DOHH2 (cell line): Measurements from ENCODE around the gene CCL5.

ENCODE experiments used
- EZH2phosphoT487 ChIP-seq: fragments of 200-600 bp; sonication (generic); IDR thresholded peaks from 2 replicates; pipeline ENCODE4 v1.6.1; 2017; ENCODE audit warnings: borderline replicate concordance, mild to moderate bottlenecking, antibody characterized with exemption, low read length, moderate library complexity, mixed read lengths
- TF ChIP-seq, protein P1 (sequence below): fragments of 200-600 bp; sonication (generic); IDR thresholded peaks from one replicate; pipeline ENCODE4 v1.5.1; 2014; ENCODE audit warnings: antibody characterized with exemption, mild to moderate bottlenecking, low read depth, low read length; ENCODE audit not compliant: poor library complexity, severe bottlenecking

- TF ChIP-seq, protein P1, sequence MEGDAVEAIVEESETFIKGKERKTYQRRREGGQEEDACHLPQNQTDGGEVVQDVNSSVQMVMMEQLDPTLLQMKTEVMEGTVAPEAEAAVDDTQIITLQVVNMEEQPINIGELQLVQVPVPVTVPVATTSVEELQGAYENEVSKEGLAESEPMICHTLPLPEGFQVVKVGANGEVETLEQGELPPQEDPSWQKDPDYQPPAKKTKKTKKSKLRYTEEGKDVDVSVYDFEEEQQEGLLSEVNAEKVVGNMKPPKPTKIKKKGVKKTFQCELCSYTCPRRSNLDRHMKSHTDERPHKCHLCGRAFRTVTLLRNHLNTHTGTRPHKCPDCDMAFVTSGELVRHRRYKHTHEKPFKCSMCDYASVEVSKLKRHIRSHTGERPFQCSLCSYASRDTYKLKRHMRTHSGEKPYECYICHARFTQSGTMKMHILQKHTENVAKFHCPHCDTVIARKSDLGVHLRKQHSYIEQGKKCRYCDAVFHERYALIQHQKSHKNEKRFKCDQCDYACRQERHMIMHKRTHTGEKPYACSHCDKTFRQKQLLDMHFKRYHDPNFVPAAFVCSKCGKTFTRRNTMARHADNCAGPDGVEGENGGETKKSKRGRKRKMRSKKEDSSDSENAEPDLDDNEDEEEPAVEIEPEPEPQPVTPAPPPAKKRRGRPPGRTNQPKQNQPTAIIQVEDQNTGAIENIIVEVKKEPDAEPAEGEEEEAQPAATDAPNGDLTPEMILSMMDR = no peak
- TF ChIP-seq EZH2phosphoT487 = no peak
These were observed 36.5 kb downstream of the CCL5 start for GRCh38 chr17:35843698-35844097.
